ENCODE results near the gene SHB.
"Not testable (repeated sequence)": the region's sequence is repeated elsewhere in the genome, so short reads cannot be mapped to it uniquely, and the experiment has no call there.

Gene SHB

DNA sequence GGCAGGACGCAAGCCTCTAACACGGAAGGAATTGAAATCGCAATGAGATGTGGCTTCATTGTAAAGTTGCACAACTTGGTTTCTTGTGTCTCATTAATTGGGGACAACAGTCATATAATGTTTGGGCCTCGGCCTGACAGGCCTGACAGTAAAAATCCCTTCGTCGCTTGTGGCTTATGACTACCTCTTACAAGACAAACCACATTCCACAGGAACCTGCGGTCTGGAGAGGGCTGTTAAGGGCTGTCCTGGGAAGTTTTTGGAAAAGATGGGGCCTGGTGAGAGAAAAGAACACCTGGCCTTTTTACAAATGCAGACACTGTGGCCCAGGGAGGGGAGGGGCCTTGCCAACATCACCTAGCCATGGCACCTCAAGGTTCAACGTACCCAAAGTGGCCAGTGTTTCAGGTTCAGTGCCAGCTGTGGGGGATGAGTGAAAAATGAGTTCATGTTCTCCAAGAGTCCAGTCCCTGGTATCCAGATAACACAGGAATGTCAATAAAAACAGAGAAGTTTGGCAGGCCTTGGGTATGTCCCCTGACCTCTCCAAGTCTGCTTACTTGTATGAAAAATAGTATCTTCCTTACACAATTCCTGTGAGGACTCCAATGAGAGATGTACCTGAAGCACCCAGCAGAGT, 22.2 kb downstream of the SHB start:
- no peaks in the 10 kb centered on the region for H3K36me3 ChIP-seq (ENCODE audit: insufficient read depth, low read length)
- H3K9ac ChIP-seq (ENCODE audit: low read depth, low read length): peak overlapping the region; percentile 69
- peak overlapping the region; percentile 59 for H3K4me3 ChIP-seq (ENCODE audit: low read length)
- peaks cover 31% of the 10 kb centered on the region for H3K4me1 ChIP-seq (ENCODE audit: control insufficient read depth, insufficient read depth, low read length)
- peak overlapping the region; percentile 76 for H3K4me2 ChIP-seq (ENCODE audit: low read length)
- no peaks in the 10 kb centered on the region for H3K9me3 ChIP-seq (replicated peaks; ENCODE audit: low read length)
- no peaks in the 10 kb centered on the region for H3K27me3 ChIP-seq (ENCODE audit: control insufficient read depth, insufficient read depth, low read length)

GRCh38 chr9:38045939-38046338, 23.1 kb downstream of the SHB start:
- not testable (repeated sequence) for H3K4me3 ChIP-seq (ENCODE audit: low read length); H3K9me3 ChIP-seq (replicated peaks; ENCODE audit: low read length); H3K36me3 ChIP-seq (ENCODE audit: insufficient read depth, low read length); H3K27me3 ChIP-seq (ENCODE audit: control insufficient read depth, insufficient read depth, low read length)
- peak overlapping the region; percentile 76 for H3K4me2 ChIP-seq (ENCODE audit: low read length)
- peaks cover 31% of the 10 kb centered on the region for H3K4me1 ChIP-seq (ENCODE audit: control insufficient read depth, insufficient read depth, low read length)
- peak overlapping the region; percentile 69 for H3K9ac ChIP-seq (ENCODE audit: low read depth, low read length)

- Histone ChIP-seq H3K4me3 (ENCODE audit: low read length) (no peak overlapping the region), H3K4me2 (ENCODE audit: low read length) (no peak overlapping the region), H3K36me3 (ENCODE audit: insufficient read depth, low read length) (no peaks in the 10 kb centered on the region), H3K9me3 (replicated peaks; ENCODE audit: low read length) (no peaks in the 10 kb centered on the region), H3K9ac (ENCODE audit: low read depth, low read length) (no peak overlapping the region), H3K4me1 (ENCODE audit: control insufficient read depth, insufficient read depth, low read length) (peaks cover 38% of the 10 kb centered on the region), H3K27me3 (ENCODE audit: control insufficient read depth, insufficient read depth, low read length) (no peaks in the 10 kb centered on the region)
Observed at GRCh38 chr9:38044706-38045105, 24.3 kb downstream of the SHB start.

DNA sequence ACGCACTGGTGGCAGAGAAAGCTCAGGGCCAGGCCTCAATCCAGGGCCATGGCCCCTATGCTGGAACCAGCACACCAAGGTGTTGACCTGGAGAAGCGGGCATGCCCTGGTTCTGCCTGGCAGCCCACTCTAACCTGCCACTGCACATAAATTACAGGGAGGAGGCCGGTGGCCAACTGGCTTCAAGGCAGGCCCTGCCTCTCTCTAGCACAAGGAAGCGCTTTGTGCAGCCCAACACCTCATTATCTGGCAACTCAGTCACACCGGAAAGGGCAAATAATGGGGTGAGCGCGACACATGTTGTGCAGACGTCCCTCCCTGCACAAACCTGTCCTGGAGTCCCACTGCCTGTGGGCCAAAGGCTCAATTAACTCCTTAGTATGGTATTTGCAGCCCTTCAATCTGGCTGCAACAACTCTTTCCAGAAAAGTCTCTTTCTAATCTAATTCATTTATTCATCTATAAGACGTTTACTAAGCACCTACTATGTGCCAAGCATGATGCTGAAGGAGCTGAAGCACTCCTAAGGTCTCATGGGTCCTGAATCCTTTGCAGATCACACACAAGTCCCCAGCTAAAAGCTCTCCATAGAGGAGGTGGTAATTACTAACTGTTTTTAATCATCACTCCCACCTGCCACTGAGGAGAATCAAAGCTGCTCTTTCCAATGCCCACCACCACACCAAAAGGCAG, 24.9 kb downstream of the SHB start:
- Histone ChIP-seq H3K4me1 (ENCODE audit: control insufficient read depth, insufficient read depth, low read length) (peaks cover 44% of the 10 kb centered on the region), H3K36me3 (ENCODE audit: insufficient read depth, low read length) (no peaks in the 10 kb centered on the region), H3K4me3 (ENCODE audit: low read length) (no peak overlapping the region), H3K9ac (ENCODE audit: low read depth, low read length) (no peak overlapping the region), H3K27me3 (ENCODE audit: control insufficient read depth, insufficient read depth, low read length) (no peaks in the 10 kb centered on the region), H3K9me3 (replicated peaks; ENCODE audit: low read length) (no peaks in the 10 kb centered on the region), H3K4me2 (ENCODE audit: low read length) (no peak overlapping the region)

GRCh38 chr9:38042626-38043357, 26.2 kb downstream of the SHB start:
- H3K9me3 ChIP-seq (replicated peaks; ENCODE audit: low read length): no peaks in the 10 kb centered on the region
- no peaks in the 10 kb centered on the region for H3K27me3 ChIP-seq (ENCODE audit: control insufficient read depth, insufficient read depth, low read length)
- no peak overlapping the region for H3K4me2 ChIP-seq (ENCODE audit: low read length)
- no peak overlapping the region for H3K4me3 ChIP-seq (ENCODE audit: low read length)
- H3K36me3 ChIP-seq (ENCODE audit: insufficient read depth, low read length): no peaks in the 10 kb centered on the region
- H3K4me1 ChIP-seq (ENCODE audit: control insufficient read depth, insufficient read depth, low read length): peaks cover 44% of the 10 kb centered on the region
- H3K9ac ChIP-seq (ENCODE audit: low read depth, low read length): no peak overlapping the region

- Histone ChIP-seq H3K9me3 (replicated peaks; ENCODE audit: low read length) (no peaks in the 10 kb centered on the region), H3K4me2 (ENCODE audit: low read length) (no peak overlapping the region), H3K4me3 (ENCODE audit: low read length) (no peak overlapping the region), H3K36me3 (ENCODE audit: insufficient read depth, low read length) (no peaks in the 10 kb centered on the region), H3K9ac (ENCODE audit: low read depth, low read length) (no peak overlapping the region), H3K27me3 (ENCODE audit: control insufficient read depth, insufficient read depth, low read length) (no peaks in the 10 kb centered on the region), H3K4me1 (ENCODE audit: control insufficient read depth, insufficient read depth, low read length) (peaks cover 45% of the 10 kb centered on the region)
Observed at GRCh38 chr9:38041564-38042243, 27.3 kb downstream of the SHB start.

DNA sequence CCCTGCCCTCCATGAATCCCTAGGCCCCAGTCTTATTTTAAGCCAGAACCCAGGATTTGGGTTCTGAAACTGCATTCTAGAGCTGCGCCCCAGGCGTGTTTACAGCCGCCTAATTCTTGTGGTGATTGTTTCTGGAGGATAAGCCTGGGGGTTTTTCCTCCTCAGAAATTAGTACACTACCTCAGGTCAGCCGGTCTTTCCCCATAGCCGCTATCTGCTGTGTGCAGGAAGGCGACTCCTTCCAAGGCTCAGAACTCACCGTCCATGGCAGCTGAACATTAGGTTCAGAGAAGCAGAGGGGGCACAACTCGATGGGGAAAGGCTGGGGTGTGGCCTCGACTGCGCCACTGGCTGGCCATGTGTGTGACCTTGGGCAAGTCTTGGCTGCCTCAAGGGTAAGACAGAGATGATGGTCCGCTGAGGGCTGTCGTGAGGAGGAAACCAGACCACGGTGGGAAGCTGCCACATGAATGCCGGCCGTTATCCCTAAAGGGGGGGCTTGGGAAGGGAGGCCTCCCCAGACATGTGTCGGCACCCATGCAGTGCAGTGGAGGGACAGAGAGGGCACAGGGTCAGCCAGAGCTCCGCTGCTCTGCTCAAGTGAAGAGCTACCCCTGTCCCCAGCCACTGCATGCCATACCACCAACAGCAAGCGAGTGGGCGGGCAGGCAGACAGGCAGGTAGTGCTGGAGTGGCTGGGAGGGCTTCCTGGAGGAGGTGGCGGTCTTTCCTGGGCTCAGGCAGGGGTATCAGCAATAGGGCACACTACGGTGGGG, 28.9 kb downstream of the SHB start:
- Histone ChIP-seq H3K9ac (ENCODE audit: low read depth, low read length) (no peak overlapping the region), H3K9me3 (replicated peaks; ENCODE audit: low read length) (no peaks in the 10 kb centered on the region), H3K4me2 (ENCODE audit: low read length) (no peak overlapping the region), H3K27me3 (ENCODE audit: control insufficient read depth, insufficient read depth, low read length) (no peaks in the 10 kb centered on the region), H3K36me3 (ENCODE audit: insufficient read depth, low read length) (no peaks in the 10 kb centered on the region), H3K4me1 (ENCODE audit: control insufficient read depth, insufficient read depth, low read length) (peaks cover 53% of the 10 kb centered on the region), H3K4me3 (ENCODE audit: low read length) (no peak overlapping the region)

DNA sequence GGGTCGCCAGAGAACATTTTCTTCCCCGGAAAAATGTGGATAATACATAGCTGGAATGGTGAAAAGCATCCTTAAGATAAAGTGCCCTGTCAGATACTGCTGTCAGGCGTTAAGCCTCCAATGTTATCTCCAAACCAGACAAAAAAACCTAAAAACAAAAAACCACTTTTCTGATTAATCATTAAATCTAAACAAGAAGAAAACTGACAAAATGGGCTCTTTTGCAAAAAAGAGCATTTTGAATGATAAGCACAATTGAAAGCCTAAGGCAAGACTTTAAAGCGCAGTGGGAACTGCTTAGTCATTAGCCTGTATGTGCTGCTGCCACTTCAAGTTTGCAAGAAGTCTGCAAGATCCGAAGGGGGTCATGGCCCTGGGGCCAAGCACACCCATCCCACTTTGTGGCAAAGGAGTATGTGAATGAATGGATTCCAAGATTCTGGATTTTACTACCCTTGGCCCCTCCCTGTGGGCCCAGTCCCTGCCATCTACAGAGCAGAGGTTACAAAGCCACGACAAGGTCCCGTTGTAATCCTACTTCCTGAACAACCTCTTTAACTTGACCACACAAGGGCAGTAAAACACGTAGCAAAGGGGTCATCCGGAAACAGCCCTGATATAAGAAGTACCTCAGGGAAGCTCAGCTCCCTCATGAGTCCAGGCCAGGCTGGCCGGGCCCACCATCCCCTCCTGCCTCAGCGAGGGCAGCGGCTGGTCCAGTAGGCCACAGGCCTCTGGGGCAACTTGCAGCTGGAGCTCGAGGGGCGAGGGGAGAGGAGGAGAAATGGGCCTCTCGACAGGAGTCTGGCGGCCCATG, 29.7 kb downstream of the SHB start:
- Histone ChIP-seq H3K4me1 (ENCODE audit: control insufficient read depth, insufficient read depth, low read length) (peaks cover 54% of the 10 kb centered on the region), H3K4me3 (ENCODE audit: low read length) (no peak overlapping the region), H3K27me3 (ENCODE audit: control insufficient read depth, insufficient read depth, low read length) (no peaks in the 10 kb centered on the region), H3K36me3 (ENCODE audit: insufficient read depth, low read length) (no peaks in the 10 kb centered on the region), H3K9me3 (replicated peaks; ENCODE audit: low read length) (no peaks in the 10 kb centered on the region), H3K4me2 (ENCODE audit: low read length) (no peak overlapping the region), H3K9ac (ENCODE audit: low read depth, low read length) (no peak overlapping the region)

GRCh38 chr9:38038307-38039089, 30.5 kb downstream of the SHB start:
- Histone ChIP-seq H3K36me3 (ENCODE audit: insufficient read depth, low read length) (no peaks in the 10 kb centered on the region), H3K4me3 (ENCODE audit: low read length) (no peak overlapping the region), H3K27me3 (ENCODE audit: control insufficient read depth, insufficient read depth, low read length) (no peaks in the 10 kb centered on the region), H3K4me1 (ENCODE audit: control insufficient read depth, insufficient read depth, low read length) (peaks cover 54% of the 10 kb centered on the region), H3K4me2 (ENCODE audit: low read length) (no peak overlapping the region), H3K9me3 (replicated peaks; ENCODE audit: low read length) (no peaks in the 10 kb centered on the region), H3K9ac (ENCODE audit: low read depth, low read length) (no peak overlapping the region)

DNA sequence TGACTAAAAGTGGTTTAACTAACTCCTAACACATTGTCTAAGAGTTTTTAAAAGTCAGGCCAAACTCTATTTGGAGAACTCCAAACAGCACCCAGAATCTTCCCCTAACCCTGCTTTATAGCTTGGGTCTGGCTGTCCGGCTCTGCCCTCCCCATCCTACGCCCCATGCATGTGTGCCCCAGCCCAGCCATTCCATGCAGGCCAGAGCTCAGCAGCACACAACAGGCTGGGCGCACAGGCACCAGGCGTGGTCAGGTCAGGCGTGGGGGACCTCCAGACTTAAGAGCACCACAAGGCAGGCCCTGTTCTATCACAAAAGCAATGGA, 31.1 kb downstream of the SHB start:
- H3K9ac ChIP-seq (ENCODE audit: low read depth, low read length): no peak overlapping the region
- H3K4me3 ChIP-seq (ENCODE audit: low read length): no peak overlapping the region
- no peaks in the 10 kb centered on the region for H3K9me3 ChIP-seq (replicated peaks; ENCODE audit: low read length)
- no peak overlapping the region for H3K4me2 ChIP-seq (ENCODE audit: low read length)
- no peaks in the 10 kb centered on the region for H3K36me3 ChIP-seq (ENCODE audit: insufficient read depth, low read length)
- H3K27me3 ChIP-seq (ENCODE audit: control insufficient read depth, insufficient read depth, low read length): no peaks in the 10 kb centered on the region
- peaks cover 54% of the 10 kb centered on the region for H3K4me1 ChIP-seq (ENCODE audit: control insufficient read depth, insufficient read depth, low read length)

Measured in skeletal muscle satellite cell (primary cell).